HUDEP-2 (cell line): ENCODE results near the gene MYLK3.
A peak's percentile ranks its signal among the peaks of the same experiment; 100 is the strongest.
"Not testable (repeated sequence)": the region's sequence is repeated elsewhere in the genome, so short reads cannot be mapped to it uniquely, and the experiment has no call there.

Source experiments
- DNase-seq, 76 experiments: peaks; one replicate each; lab custom pipeline; 2025; ENCODE audit not compliant: unreplicated experiment in 76 of 76; lab: John Stamatoyannopoulos, UW

MYLK3 gene

DNA sequence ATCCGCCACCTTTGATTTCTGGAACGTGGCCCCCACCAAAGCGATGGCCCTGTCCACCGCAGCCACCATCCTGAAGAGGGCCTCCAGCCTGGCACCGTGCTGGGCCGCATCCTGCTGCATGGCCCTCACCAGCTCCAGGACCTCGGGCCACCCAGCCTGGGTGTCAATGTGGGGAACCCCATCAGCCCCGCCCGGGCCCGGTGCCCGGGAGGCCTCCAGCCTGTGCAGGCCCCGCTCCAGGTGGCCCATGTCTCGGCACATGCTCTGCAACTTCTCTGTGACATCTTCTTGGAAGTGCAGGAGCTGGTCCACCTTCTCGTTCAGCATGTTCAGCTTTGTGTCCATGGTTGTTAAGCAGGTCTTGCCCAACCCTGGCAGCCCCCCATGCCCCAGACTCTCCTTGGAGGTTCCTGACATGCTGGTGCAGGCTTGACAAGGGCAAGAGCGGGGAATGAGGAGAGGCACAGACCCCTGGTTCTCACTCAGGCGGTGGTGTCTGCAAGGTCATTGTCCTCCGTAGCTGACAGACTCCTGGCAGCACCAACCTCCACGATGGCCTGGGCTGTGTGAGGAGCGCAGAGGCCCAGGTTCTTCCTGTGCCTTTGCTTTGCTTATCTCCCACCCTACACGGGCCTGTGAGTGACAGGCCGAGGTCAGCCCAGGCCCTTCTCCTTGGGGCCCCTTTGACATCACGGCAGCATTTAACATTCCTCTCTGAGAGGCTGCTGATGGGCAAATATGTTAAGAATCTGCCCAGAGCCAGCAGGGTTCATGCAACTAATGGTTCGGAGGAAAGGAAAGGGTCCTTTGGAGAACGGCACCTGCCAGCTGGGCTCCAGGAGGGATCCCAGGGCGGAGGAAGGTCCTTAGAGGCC is at the start of gene MYLK3:
TSS of gene MYLK3 (minus strand) at position 568 of the 875 bp plus-strand sequence. CDS start at position 417, 151 bp downstream.
- DNase-seq: peak in 5 of 76 experiments; percentile 6 to 20 (median 11)

DNA sequence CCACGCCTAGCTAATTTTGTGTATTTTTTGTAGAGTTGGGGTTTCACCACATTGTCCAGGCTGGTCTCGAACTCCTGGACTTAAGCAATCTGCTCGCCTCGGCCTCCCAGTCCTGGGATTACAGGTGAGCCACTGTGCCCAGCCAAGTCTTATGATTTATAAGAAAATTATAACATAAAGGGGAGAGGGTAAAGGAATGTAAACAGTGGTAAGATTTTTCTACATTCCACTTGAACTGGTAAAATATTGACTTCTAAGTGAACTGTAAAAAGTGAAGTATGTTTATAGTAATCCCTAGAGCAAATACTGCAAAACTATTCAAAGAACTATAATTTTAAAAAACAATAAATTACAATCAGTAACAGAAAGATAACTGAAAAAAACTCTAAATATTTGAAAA is 49.4 kb upstream of the MYLK3 start:
- DNase-seq: no peak

DNA sequence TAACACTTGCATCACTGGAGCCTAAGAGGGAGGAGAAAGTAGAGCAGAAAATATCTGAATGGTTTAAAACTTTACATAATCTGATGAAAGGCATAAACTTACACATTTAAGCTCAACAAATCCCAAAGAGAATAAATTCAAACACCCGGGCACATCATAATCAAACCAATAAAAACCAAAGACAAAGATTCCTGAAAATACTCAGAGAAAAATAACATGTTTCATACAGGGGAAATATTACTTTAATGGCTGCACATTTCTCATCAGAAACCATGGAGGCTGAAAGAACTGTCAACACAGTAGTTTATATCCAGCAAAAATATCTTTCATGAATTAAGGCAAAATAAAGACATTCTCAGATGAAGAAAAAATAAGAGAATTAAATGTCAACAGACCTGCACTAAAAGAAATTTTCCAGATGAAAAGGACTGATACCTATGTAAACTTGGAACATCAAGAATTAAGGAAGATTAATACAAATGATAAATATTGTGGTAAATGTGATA is 48.7 kb upstream of the MYLK3 start:
- no peak for DNase-seq

DNA sequence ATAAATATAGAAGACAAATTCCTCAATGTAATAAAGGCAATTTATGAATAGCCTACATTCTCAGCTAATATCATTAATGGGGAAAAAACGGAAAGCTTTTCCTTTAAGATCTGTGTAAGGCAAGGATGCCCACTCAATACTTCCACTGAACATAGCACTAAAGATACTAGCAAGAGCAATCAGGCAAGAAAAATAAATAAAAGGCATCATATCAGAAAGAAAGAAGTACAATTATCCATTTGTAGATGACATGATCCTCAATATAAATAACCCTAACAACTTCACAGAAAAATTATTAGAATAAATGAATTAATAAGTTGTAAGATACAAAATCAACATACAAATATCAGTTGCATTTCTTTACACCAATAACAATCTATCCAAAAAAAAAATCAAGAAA is 45.7 kb upstream of the MYLK3 start:
- DNase-seq: no peak

DNA sequence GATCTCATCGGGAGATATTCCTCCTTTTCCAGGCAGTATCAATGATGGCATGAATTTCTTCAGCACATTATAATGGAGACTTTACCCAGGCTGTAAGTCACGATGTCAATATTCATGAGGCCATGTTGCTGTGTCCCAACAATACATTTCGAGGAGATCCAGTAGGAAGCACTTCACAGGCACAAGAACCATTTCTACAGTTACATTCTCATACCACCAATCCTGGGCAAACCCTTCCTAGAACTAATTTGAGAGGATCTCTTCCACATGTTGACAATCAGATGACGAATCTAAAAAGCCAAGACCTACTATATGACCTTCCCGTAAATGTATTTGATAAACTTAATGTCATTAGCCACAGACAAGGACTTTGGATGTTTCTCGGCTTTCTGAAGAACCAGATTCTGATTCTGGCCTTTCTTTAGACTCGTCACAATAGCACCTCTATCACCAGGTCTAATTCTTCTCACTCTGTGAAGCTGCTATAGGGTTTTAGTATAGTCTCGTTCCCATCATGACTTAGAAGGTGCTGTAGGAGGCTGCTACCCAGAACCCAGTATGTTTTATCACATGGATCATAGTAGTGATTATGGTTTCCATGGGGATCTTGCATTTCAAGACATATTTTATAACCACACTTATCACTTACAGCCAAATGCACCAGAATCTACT is 42.6 kb upstream of the MYLK3 start:
- DNase-seq: peak in 1 of 76 experiments; percentile 3

DNA sequence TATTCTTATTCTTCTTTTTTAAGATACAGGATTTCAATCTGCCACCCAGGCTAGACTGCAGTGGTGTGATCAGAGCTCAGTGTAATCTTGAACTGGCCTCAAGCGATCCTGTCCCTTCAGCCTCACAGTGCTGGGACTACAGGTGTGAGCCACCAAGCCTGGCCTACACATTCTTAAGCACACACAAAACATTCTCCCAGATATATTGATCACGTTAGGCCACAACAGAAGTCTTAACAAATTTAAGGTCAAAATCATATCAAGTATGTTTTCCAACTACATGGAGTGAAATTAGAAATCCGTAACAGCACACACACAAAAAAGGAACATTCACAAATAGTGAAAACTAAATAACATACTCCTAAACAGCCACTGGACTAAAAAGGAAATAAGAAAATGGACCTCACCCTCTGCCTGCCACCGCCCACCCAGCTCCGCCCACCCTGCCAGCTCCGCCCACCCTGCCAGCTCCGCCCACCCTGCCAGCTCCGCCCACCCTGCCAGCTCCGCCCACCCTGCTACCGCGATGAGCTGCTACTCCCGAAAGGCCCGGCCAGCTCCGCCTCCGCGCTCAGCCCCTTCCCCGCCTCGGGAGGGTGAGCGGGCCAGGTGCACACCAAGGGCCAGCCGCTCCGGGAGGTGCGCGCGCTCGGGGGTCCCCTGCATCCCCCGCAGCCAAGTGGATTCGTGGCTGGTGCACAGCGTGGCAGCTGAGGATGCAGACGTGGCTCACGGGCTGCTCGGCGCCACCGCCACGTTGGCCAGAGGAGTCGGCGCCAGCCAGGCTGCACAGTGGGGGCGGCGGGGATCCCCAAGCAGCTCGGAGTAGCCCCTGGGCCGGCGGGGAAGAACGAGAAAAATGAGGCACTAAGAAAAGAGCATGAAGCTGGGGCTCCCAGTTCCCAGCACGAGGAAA is 41.6 kb upstream of the MYLK3 start:
- DNase-seq: peak in 70 of 76 experiments; percentile 8 to 79 (median 62)

DNA sequence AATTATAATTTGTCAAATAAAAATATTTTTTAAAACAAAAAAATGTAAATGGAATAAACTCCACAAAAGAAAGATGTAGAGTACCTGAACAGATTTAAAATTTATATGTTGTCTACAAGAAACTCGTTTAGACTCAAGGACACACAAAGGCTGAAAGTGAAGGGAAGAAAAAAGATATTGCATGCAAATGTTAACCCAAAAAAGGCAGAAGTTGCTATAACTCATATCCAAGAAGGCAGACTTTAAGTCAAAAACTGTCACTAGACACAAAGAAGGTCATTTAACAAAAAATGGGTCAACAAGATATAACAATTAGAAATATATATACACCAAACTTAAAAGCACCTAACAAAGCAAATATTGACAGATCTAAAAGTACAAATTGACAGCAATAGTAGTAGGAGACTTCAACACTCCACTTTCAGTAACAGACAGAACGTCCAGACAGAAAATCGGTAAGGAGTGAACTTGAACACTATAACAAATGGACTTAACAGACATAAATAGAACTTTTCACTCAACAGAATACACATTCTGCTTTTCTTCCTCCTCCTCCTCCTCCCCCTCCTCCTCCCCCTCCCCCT is 40.8 kb upstream of the MYLK3 start:
- DNase-seq: no peak

DNA sequence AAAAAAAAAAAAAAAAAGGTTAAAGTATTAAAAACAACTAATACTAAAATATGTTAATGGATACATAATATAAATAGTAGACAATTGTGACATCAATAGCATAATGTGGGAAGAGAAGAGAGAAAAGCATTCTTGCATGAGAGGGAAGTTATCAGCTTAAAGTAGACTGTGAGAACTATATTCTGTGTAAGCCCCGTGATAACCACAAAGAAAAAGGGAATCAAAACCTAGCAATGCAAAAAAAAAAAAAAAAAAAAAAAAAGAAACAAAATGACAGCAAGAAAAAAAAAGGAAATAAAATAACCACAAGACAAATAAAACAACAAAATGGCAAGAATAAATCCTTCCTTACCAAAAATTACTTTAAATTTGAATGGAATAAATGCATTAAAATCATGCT is 39.8 kb upstream of the MYLK3 start:
- no peak for DNase-seq

DNA sequence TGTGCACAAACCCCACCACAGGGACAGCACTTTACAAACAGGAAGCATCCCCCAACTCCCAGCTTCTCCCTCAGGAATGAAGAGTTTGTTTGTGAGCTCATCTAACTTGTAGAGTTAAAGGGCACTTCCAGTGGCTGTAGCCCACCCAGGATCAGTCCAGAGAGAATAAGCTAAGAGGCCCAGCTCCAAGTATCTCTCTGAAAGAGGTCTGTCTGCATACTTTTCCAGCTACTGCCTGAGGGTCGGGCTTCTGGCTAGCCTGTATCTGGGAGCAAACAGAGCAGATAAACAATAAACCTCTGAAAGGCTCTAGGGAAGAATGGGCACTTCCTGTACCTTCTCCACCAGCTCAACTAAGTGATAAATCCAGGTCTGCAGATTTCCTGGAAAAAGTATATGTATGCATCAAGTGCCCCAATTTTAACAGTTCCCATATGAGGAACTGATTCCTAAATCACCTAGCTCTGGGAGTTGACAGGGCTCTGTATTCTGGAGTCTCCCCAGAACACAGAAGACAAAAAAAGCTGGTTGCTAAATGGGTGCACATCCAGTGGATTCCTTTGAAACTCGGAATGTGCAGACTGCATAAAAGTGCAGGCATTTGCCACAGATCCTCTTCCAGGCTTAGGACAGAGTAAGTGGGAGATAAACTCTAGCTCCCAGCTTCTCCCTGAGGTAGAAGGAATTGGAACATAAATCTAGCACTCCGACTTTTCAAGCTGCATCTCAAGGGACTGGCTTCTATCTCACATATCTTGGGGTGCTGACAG is 37.1 kb upstream of the MYLK3 start:
- no peak for DNase-seq

DNA sequence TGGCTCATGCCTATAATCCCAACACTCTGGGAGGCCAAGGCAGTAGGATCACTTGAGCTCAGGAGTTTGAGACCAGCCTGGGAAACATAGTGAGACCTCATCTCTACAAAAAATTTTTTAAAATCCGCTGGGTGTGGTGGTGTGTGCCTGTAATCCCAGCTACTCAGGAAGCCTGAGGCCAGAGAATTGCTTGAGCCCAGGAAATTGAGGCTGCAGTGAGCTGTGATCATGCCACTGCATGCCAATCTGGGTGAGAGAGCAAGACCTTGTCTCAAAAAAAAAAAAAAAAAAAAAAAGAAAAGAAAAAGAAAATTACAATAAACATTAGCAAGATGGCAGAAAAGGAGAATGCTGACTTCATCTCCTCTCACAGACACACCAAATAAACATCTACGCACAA is 36.4 kb upstream of the MYLK3 start:
- not testable (repeated sequence) for DNase-seq

DNA sequence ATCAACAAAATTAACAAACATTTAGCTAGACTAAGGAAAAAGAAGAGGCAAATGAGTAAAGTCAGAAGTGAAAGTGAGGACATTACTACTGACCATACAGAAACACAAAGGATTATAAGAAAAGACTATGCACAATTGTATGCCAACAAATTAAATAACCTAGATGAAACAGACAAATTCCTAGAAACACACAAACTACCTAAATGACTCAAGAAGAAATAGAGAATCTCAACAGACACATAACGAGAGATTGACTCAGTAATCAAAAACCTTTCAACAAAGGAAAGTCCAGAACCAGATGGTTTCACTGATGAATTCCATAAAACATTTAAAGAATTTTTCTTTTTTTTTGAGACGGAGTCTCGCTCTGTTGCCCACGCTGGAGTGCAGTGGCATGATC is 35.7 kb upstream of the MYLK3 start:
- no peak for DNase-seq

DNA sequence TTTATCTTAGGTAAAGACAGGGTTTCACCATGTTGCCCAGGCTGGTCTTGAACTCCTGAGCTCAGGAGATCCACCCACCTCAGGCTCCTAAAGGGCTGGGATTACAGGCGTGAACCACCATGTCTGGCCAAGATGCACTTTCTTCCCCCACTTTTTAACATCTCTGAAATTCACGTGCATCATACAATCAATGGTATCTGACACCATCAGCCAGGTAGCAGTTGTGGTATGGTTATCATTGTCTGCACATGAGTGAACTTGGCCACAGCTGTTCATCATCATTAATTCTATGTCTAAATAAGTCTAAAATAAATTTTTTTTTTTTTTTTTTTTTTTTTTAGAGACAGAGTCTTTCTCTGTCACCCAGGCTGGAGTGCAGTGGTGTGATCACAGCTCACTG is 34.2 kb upstream of the MYLK3 start:
- no peak for DNase-seq

DNA sequence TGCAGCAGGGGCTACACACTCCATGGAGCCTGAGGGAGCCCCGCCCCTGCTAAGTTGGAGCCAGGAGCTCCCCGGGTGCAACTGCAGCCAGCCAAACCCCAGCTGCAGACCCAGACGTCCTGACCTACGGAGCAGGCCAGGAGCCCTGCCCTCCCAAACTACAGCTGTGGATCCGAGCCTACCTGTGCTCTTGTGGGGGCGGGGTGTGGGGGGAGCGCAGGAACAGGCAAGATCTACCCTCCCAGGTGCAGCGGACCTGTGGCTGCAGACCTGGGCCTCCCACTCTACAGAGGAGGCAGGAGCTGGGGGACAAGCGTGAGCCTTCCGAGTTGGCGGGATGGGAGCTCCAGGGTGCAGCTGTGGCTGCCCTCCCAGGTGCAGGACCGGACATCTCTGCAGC is 29.7 kb upstream of the MYLK3 start:
- no peak for DNase-seq

DNA sequence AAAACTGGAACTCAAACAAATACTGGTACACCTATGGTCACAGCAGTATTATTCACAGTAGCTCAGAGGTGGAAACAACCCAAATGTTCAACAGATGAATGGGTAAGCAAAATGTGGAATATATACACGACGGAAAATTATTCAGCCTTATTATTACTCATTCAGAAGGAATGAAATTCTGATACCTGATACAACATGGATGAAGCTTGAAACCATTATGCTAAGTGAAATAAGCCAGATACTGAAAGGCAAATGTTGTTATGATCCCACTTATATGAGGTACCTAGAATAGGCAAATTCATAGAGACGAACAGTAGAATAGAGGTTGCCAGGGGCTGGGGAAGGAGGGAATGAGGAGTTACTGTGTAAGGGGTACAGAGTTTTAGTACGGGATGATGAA is 27.1 kb upstream of the MYLK3 start:
- no peak for DNase-seq

DNA sequence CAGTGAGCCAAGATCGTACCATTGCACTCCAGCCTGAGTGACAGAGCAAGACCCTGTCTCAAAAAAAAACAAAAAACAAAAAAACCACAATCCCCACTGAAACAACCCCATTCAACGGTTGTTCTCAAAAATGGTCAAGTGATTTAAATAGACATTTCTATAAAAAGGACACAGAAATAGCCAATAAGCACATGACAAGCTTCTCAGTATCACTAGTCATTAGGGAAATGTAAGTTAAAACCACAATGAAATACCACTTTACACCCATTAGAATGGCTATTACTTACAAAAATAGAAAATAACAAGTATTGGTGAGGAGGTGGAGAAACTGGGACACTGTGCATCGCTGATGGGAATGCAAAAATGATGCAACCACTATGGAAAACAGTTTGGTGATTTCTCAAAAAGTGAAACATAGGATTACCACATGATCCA is 26.6 kb upstream of the MYLK3 start:
- DNase-seq: no peak

DNA sequence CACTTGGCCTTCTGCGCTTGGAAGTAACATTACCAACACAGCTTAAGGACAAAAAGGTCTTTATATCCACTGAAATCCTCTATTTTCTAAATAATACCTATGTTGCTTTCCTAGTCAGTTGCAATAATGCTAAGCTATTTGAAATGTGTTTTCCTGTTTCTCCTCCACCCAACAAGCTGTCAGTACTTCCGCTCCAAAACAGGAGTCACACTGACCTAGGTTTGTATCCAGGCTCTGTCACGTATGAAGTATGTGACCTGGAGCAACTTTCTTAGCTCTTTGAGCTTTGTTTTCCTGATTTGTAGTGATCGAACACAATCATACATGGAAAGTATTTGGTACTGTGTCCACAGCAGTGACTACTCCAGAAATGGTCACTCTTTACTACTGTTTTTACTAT is 24.3 kb upstream of the MYLK3 start:
- DNase-seq: no peak

DNA sequence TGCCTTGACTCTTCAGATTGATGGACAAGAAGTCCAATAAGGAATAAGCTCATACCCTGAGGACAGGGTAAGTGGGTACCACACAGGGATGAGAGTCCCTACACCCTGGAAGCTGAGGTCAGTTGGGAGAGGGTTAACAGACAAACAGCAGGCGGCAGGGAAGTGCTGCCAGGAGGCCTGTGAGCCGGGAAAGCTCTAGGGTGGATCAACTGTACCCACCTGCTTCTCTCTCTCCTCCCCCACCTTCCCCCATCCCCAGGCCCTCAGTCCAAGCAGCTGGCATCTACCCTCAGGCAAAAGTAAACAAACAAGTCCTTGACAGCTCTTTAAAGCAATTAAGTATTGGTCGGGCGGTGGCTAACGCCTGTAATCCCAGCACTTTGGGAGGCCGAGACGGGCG is 20.7 kb upstream of the MYLK3 start:
- DNase-seq: no peak

DNA sequence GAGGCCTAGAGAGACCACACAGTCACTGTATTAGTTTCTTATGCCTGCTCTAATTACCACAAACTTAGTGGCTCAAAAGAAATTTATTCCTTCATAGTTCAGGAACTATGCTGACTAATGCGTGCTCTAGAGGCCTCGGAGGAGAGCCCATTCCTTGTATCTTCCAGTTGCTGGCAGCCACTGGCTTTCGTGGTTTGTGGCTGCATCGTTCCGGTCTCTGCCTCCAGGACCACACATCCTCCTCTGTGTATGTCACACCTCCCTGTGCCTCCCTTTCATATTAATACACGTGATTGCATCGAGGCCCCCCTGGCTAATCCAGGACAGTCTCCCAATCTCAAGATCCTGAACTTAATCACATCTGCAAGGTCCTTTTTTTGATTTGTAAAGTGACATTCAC is 16.9 kb upstream of the MYLK3 start:
- no peak for DNase-seq

DNA sequence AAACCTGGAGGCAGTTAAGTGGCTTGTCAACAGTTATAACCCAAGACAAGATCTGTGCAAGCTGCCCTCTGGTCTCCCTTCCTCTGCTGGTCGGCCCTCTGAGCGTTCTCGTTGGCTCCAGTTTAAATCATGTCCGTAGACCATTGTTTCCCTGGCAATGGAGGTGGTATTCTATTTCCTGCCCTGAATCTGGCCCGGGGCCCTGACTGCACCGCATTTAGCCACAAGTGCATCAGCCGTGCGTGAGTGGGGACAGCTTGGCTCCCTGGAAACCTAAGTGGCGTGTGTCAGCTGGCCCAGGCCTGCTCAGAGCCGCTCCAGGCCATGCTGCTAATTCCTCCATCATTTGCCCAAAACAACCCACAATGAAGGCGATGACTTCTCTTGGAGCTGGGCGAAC is 15.0 kb upstream of the MYLK3 start:
- no peak for DNase-seq

DNA sequence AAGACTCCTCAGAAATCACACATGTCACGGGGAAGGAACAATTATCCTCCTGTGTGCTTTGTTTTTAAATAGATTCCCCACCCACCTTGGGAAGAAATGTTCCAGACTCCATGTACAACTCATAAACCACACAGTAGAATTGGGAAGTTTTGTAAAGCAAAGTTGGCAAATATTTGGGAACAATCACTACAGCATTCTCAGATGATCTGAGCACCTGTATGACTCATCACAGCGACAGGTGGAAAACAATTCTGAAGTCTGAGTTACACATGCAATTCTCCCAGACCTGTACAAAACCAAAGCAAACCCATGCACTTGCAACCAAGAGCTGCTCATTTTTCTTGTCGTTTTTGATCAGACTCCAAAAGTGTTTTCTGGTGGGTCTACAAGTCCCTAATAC is 14.4 kb upstream of the MYLK3 start:
- DNase-seq: no peak
